GOT3 (cell line): Measurements from ENCODE around the gene GALNT6.
"Not testable (repeated sequence)": the region's sequence is repeated elsewhere in the genome, so short reads cannot be mapped to it uniquely, and the experiment has no call there.

Experiments used
- DNase-seq: peaks from one replicate; lab custom pipeline; 2025; ENCODE audit warnings: mixed read lengths; lab: John Stamatoyannopoulos, UW

Gene GALNT6

GRCh38 chr12:51322452-51322851 lies 68.8 kb downstream of the GALNT6 start:
- no peak for DNase-seq

DNA sequence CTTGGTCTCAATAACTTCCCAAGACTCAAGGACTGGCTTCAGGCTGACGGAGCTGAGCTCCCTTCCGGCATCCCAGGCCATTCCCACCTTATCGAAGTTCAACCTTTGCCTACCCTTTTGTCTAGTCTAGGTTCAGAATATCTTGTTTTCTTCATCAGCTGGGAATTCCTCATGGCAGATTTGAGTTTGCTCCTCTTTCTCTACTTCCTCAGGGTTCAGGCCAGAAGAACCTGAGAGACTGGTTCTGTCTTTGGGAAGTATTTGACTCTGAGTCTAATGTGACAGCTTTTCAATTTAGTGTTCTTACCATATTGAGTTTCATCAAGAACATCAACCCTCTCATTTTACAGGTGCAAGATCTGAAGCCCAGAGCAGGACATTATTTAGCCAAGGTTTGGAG lies 69.3 kb downstream of the GALNT6 start:
- no peak for DNase-seq

GRCh38 chr12:51320695-51321320 lies 70.4 kb downstream of the GALNT6 start:
- no peak for DNase-seq

- no peak for DNase-seq
These were observed 70.9 kb downstream of the GALNT6 start for GRCh38 chr12:51320311-51320694.

DNA sequence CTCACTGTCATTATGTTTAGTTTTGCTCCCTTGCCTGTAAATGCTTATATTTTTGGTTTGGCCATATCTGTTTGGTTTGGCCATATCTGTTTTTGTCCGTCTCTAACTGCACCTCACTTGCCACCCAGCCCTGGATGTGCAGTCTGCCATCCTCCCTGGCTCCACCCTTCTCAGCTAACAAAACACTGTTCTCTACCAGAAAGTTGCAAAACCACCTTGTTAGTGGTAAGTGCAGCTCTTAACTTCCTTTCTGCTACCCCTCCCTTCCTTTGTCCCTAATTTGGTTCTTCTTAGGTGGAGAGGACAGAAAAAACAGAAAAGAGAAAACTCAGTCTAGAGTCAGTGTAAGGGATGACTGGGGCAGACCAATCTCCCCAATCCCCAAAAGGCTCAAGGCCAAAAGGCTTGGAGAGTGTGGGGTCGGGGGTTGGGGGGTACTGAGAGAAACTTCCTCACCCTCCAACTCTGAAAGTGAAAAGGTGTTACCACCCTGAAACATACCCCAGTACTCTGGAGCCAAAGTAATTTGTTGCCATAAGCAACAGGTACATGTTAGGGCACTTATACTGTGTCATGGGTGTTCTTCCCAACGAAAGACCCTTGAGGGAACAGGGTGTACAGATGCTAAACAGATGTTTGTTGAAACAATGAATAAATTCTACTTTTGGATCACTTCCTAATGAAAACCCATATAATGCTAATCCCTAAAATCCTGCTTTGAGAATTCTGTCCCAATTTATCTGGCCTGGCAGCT lies 72.2 kb downstream of the GALNT6 start:
- DNase-seq, result no peak

GRCh38 chr12:51318057-51318806 lies 73.0 kb downstream of the GALNT6 start:
- DNase-seq, result not testable (repeated sequence)

DNA sequence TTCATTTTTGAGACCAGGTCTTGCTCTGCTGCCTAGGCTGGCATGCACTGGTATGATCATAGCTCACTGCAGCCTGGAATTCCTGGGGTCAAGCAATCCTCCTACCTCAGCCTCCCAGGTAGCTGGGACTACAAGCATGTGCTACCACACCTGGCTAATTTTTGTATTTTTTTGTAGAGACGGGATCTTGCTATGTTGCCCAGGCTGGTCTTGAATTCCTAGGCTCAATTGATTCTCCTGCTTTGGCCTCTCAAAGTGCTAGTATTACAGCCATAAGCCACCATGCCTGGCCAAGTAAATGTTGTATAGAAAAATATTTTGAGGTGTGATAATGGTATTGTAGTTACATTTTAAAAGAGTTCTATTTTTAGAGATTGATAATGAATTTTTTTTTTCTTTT lies 79.8 kb downstream of the GALNT6 start:
- no peak for DNase-seq

GRCh38 chr12:51307655-51308593 lies 83.3 kb downstream of the GALNT6 start:
- no peak for DNase-seq

DNA sequence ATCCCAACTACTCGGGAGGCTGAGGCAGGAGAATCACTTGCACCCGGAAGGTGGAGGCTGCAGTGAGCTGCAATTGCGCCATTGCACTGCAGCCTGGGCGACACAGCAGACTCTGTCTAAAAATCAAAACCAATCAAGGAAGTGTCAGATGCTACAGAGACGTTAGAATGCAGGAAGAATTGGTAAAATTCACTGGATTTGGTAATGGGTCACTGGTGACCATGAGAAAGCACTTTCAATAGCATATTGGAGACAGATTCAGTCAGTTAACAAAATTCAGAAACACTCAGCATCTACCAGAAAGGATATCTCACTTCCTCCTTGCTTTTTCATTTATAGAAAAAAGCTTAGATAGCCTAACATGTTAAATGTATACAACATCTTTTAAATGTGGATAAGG lies 84.7 kb downstream of the GALNT6 start:
- DNase-seq, result no peak
